ENCODE measurements around the gene ETS1. TPM values are rescaled to one million over a fixed set of nuclear protein-coding genes. Genes with fewer than 3 reads are reported as not detected.

The ETS1 gene
- polyA plus RNA-seq, 1 donor from 2014 or later: 0.42 TPM

- Histone ChIP-seq H3K4me2 (ENCODE audit: low read length) (no peak overlapping the region), H3K79me2 (replicated peaks; ENCODE audit: insufficient read depth, low read length) (no peaks in the 10 kb centered on the region), H3F3A (ENCODE audit: insufficient read depth, low read length, poor library complexity, severe bottlenecking) (no peaks in the 10 kb centered on the region), H3K27me3 (ENCODE audit: insufficient read depth, low read depth, low read length) (no peaks in the 10 kb centered on the region), H3K36me3 (ENCODE audit: insufficient read depth, low read length) (no peaks in the 10 kb centered on the region), H3K9ac (ENCODE audit: low read length) (no peak overlapping the region), H3K27ac (ENCODE audit: low read length) (no peak overlapping the region), H2AFZ (ENCODE audit: low read depth, low read length) (no peak overlapping the region), H3K4me3 (ENCODE audit: low read length) (no peak overlapping the region), H4K20me1 (ENCODE audit: insufficient read depth) (no peaks in the 10 kb centered on the region), H3K9me3 (ENCODE audit: low read length) (no peaks in the 10 kb centered on the region), H3K9me2 (ENCODE audit: insufficient read depth, low read length) (no peaks in the 10 kb centered on the region)
- TF ChIP-seq TAF1 (IDR thresholded peaks at IDR 0.05; ENCODE audit: low read depth) (no peak), MXI1 (conservative IDR thresholded peaks at IDR 0.05; ENCODE audit: poor library complexity, severe bottlenecking) (no peak), EZH2 (IDR thresholded peaks at IDR 0.05; ENCODE audit: borderline replicate concordance, insufficient read depth, low read length, poor library complexity, severe bottlenecking) (no peak), SMC3 (conservative IDR thresholded peaks at IDR 0.05; ENCODE audit: poor library complexity) (no peak), RAD21 (conservative IDR thresholded peaks at IDR 0.05) (no peak), CTCF (IDR thresholded peaks at IDR 0.05; ENCODE audit: poor library complexity, severe bottlenecking) (no peak), REST (IDR thresholded peaks at IDR 0.05; ENCODE audit: borderline replicate concordance) (no peak), EP300 (conservative IDR thresholded peaks at IDR 0.05; ENCODE audit: poor library complexity, severe bottlenecking) (no peak), POLR2AphosphoS5 (IDR thresholded peaks at IDR 0.05) (no peak)
These were observed 91.1 kb downstream of the ETS1 start for GRCh38 chr11:128496249-128496648.

GRCh38 chr11:128494418-128495332 lies 92.7 kb downstream of the ETS1 start:
- H3K27ac ChIP-seq (ENCODE audit: low read length): no peak overlapping the region
- no peak overlapping the region for H3K9ac ChIP-seq (ENCODE audit: low read length)
- H3K9me3 ChIP-seq (ENCODE audit: low read length): no peaks in the 10 kb centered on the region

More at GRCh38 chr11:128494418-128495332, 92.7 kb downstream of the ETS1 start:
- no peaks in the 10 kb centered on the region for H3K9me2 ChIP-seq (ENCODE audit: insufficient read depth, low read length)
- no peaks in the 10 kb centered on the region for H3K27me3 ChIP-seq (ENCODE audit: insufficient read depth, low read depth, low read length)
- no peak overlapping the region for H3K4me2 ChIP-seq (ENCODE audit: low read length)
- no peaks in the 10 kb centered on the region for H3K36me3 ChIP-seq (ENCODE audit: insufficient read depth, low read length)
- no peak overlapping the region for H3K4me3 ChIP-seq (ENCODE audit: low read length)
- H3K79me2 ChIP-seq (replicated peaks; ENCODE audit: insufficient read depth, low read length): no peaks in the 10 kb centered on the region
- H3F3A ChIP-seq (ENCODE audit: insufficient read depth, low read length, poor library complexity, severe bottlenecking): no peaks in the 10 kb centered on the region
- no peak for TF ChIP-seq MXI1 (conservative IDR thresholded peaks at IDR 0.05; ENCODE audit: poor library complexity, severe bottlenecking)
- no peak for TF ChIP-seq TAF1 (IDR thresholded peaks at IDR 0.05; ENCODE audit: low read depth)
- TF ChIP-seq POLR2AphosphoS5 (IDR thresholded peaks at IDR 0.05): no peak
- TF ChIP-seq SMC3 (conservative IDR thresholded peaks at IDR 0.05; ENCODE audit: poor library complexity): no peak
- no peak for TF ChIP-seq EP300 (conservative IDR thresholded peaks at IDR 0.05; ENCODE audit: poor library complexity, severe bottlenecking)
- TF ChIP-seq RAD21 (conservative IDR thresholded peaks at IDR 0.05): no peak
- TF ChIP-seq REST (IDR thresholded peaks at IDR 0.05; ENCODE audit: borderline replicate concordance): no peak
- no peak for TF ChIP-seq CTCF (IDR thresholded peaks at IDR 0.05; ENCODE audit: poor library complexity, severe bottlenecking)
- no peak for TF ChIP-seq EZH2 (IDR thresholded peaks at IDR 0.05; ENCODE audit: borderline replicate concordance, insufficient read depth, low read length, poor library complexity, severe bottlenecking)
- no peak overlapping the region for H2AFZ ChIP-seq (ENCODE audit: low read depth, low read length)
- H4K20me1 ChIP-seq (ENCODE audit: insufficient read depth): no peaks in the 10 kb centered on the region
